Activated naive CD4-positive, alpha-beta T cell treated with anti-CD3 and anti-CD28 coated beads, Interleukin-2, amount 50 U/mL, for 24 hours (primary cell): ENCODE data around the gene MIEF1.
A peak's percentile ranks its signal among the peaks of the same experiment; 100 is the strongest.

Experiments
- H3K27ac Mint-ChIP-seq: one replicate; pipeline ENCODE4 v1.8.0; 2021; ENCODE audit warnings: mild to moderate bottlenecking, mixed read lengths
- H3K27me3 Mint-ChIP-seq: one replicate; pipeline ENCODE4 v1.8.0; 2021; ENCODE audit warnings: mixed read lengths
- H3K36me3 Mint-ChIP-seq: one replicate; pipeline ENCODE4 v1.8.0; 2021; ENCODE audit warnings: mixed read lengths
- H3K4me1 Mint-ChIP-seq: one replicate; pipeline ENCODE4 v1.8.0; 2021; ENCODE audit warnings: mixed read lengths
- H3K4me3 Mint-ChIP-seq: one replicate; pipeline ENCODE4 v1.8.0; 2021; ENCODE audit warnings: mild to moderate bottlenecking, mixed read lengths
- H3K9me3 Mint-ChIP-seq: one replicate; pipeline ENCODE4 v1.8.0; 2021; ENCODE audit warnings: mixed read lengths

Gene MIEF1

DNA sequence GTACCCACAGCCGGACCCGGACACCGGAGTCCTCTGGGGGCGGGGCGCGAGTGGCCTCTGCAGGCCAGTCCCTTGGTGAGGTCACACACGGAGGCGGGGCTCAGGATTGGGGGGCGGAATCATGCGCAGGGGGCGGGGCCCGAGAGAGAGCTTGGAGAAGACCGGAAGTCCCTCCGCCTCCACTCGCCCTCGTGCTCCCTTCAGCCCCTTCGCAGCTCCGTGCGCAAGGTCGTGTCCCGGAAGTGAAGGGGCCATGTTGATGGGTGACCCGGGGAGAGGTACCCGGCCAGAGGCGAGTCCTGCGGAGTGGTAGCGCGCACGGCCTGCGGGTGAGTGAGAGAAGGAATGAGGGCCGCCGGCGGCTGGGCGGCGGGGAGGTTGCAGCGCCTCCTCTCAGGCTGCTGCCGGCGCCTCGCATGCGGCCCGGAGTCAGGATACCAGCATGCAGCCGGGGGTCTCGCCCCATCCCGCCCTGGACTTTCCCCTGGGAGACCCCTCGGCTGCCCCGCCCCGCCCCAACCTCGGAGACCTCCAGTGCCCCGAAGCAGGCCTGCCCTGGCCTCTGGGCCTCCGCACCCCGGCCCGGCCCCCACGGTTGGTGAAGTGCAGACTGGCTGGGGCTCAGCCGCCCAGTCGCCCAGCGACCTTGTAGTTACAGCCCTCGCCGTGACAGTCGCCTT lies at the start of gene MIEF1:
MIEF1 (plus strand) TSS at position 182 of the 680 bp plus-strand sequence. CDS start 9,005 bp downstream, outside the sequence.
- H3K36me3 Mint-ChIP-seq = peaks cover 16% of the 10 kb centered on the region
- peak within 1 kb of the TSS; percentile 99 for H3K27ac Mint-ChIP-seq
- no peaks in the 10 kb centered on the region for H3K27me3 Mint-ChIP-seq
- H3K4me1 Mint-ChIP-seq = peaks cover 44% of the 10 kb centered on the region
- H3K4me3 Mint-ChIP-seq = peak within 1 kb of the TSS; percentile 97
- no peaks in the 10 kb centered on the region for H3K9me3 Mint-ChIP-seq

- Mint-ChIP-seq H3K4me3 (no peak overlapping the region), H3K27me3 (peaks cover 7% of the 10 kb centered on the region), H3K4me1 (peaks cover 14% of the 10 kb centered on the region), H3K36me3 (peaks cover 2% of the 10 kb centered on the region), H3K9me3 (no peaks in the 10 kb centered on the region), H3K27ac (no peak overlapping the region)
Observed at GRCh38 chr22:39452740-39453040, 49.4 kb upstream of the MIEF1 start.

DNA sequence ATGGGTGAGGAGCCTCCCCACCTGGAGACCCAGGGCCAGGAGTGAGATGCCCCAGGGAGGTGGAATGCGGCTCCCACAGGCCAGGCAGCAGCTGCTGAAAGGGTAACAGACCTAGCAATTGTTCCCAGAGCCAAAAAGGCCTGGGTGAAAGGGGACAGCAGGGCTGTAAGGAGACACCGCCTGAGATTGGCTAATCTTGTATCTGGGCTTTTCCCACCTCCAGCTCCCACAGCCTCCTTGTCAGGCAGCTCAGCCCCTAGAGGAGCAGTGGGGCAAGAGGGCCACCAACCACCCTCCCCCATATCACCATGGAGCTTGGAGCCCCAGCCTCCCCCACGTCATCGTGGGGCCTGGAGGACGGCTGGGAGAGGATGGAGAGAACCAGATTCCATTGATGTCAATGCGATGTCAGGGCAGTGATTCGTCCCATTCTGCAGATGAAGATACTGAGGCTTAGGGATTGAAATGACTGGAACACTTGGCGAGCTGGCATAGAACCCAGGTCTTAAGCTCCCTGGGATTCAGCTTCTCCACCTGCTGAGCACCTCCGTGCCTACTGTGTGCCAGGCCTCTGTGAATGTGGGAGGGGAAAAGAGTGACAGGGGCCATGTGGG lies 48.2 kb upstream of the MIEF1 start:
- H3K36me3 Mint-ChIP-seq = peaks cover 2% of the 10 kb centered on the region
- no peak overlapping the region for H3K27ac Mint-ChIP-seq
- H3K9me3 Mint-ChIP-seq = no peaks in the 10 kb centered on the region
- peaks cover 23% of the 10 kb centered on the region for H3K4me1 Mint-ChIP-seq
- no peak overlapping the region for H3K4me3 Mint-ChIP-seq
- H3K27me3 Mint-ChIP-seq = peaks cover 16% of the 10 kb centered on the region

DNA sequence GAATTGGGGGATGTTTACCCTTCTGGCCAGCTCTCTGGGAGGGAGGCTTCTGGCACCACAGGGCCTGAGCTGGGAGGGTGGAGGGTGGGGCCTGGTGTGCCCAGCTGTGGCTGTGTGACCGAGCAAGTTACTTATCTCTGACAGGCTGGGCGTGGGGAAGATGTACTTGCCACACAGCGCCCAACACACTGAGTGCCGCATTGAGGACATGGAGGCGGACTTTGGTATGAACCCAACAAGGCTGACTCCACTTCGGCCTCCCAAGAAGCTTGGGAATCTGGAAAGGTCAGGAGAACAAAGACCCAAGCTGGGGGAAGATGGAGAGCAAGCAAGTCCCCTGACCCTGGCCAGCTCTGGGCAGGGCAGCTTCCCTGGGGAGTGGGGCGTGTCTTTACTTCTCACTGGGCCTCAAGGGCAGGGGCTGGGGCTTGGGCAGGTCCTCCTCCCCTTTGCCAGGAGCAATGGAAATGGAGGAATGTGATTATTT lies 47.7 kb upstream of the MIEF1 start:
- H3K4me3 Mint-ChIP-seq = no peak overlapping the region
- H3K9me3 Mint-ChIP-seq = no peaks in the 10 kb centered on the region
- H3K36me3 Mint-ChIP-seq = peaks cover 2% of the 10 kb centered on the region

GRCh38 chr22:39456522-39457197 lies 45.4 kb upstream of the MIEF1 start, which contains the start of gene MGAT3:
TSS of gene MGAT3 (plus strand) at chr22:39457012. CDS start at chr22:39487348, 30,336 bp downstream.
- peaks cover 2% of the 10 kb centered on the region for H3K36me3 Mint-ChIP-seq
- H3K4me3 Mint-ChIP-seq = peak within 1 kb of the TSS; percentile 75
- peak within 1 kb of the TSS; percentile 30 for H3K27ac Mint-ChIP-seq
- H3K27me3 Mint-ChIP-seq = peaks cover 21% of the 10 kb centered on the region
- H3K9me3 Mint-ChIP-seq = no peaks in the 10 kb centered on the region
- peaks cover 17% of the 10 kb centered on the region for H3K4me1 Mint-ChIP-seq

More for the DNA sequence above, 47.7 kb upstream of the MIEF1 start:
- Mint-ChIP-seq H3K4me1 (peaks cover 19% of the 10 kb centered on the region), H3K27ac (no peak overlapping the region), H3K27me3 (peaks cover 17% of the 10 kb centered on the region)

DNA sequence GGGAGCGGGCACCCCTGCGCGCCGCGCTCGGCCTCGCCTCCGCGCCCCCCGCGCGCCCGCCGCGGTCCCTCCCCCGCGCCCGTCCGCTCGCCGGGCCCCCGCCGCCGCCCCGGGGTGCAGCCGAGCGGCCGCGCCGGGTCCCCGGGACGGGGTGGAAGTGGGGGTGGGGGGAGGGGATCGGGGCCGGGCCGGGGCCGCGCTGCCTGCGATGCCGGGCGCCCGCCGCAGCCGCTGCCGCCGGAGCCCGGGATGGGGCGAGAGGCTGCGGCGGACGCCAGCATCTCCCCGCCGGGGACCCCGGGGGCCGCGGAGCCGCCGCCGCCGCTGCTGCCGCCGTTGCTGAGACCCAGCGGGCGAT lies 44.9 kb upstream of the MIEF1 start:
- peaks cover 17% of the 10 kb centered on the region for H3K4me1 Mint-ChIP-seq
- peaks cover 2% of the 10 kb centered on the region for H3K36me3 Mint-ChIP-seq
- H3K27me3 Mint-ChIP-seq = peaks cover 21% of the 10 kb centered on the region
- H3K9me3 Mint-ChIP-seq = no peaks in the 10 kb centered on the region
- no peak overlapping the region for H3K27ac Mint-ChIP-seq
- no peak overlapping the region for H3K4me3 Mint-ChIP-seq

DNA sequence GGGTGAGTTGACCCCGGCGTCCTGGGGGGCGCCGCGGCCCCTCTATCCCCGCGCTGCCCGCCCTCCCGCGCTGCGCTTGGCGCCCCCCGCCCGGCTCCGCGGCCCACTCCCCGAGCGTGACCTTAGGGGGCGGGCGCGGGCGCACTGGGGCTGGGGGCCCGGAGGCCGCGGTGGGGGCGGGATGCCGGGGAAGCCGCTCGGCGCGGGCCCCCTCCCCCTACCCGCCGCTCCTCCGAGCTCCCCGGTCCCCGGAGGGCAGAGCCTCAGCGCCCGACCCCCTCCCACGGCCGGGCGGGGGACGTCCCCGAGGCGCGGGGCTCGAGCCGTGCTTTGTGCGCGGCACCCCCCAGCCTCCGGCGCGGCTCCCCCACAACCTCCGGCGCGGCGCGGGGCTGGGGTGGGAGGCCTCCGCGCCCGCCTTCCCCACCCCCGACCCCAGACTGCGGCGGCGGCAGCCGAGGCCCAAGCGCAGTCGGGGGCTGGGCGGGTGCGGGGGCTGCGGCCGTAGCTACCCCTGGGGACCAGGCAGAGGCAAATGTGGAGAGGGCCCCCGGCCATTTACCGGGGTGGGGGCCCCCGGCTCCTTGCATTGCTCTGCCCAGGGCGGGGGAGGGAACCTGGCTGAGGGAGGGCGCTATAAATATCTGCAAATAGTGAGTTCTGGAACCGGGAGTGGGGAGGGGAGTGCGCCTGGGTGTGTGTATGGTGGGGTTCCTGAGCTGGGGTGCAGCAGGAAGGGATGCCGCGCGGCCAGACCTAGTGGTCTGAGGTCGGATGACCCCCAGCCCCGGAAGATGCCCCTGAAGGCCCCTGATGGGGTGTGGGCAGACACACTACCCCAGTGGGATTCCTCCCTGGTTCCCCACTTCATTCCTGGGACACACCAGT lies 44.3 kb upstream of the MIEF1 start:
- peaks cover 2% of the 10 kb centered on the region for H3K36me3 Mint-ChIP-seq
- no peaks in the 10 kb centered on the region for H3K9me3 Mint-ChIP-seq
- no peak overlapping the region for H3K27ac Mint-ChIP-seq
- H3K4me3 Mint-ChIP-seq = peak overlapping the region; percentile 80
- H3K27me3 Mint-ChIP-seq = peaks cover 21% of the 10 kb centered on the region
- H3K4me1 Mint-ChIP-seq = peaks cover 17% of the 10 kb centered on the region

DNA sequence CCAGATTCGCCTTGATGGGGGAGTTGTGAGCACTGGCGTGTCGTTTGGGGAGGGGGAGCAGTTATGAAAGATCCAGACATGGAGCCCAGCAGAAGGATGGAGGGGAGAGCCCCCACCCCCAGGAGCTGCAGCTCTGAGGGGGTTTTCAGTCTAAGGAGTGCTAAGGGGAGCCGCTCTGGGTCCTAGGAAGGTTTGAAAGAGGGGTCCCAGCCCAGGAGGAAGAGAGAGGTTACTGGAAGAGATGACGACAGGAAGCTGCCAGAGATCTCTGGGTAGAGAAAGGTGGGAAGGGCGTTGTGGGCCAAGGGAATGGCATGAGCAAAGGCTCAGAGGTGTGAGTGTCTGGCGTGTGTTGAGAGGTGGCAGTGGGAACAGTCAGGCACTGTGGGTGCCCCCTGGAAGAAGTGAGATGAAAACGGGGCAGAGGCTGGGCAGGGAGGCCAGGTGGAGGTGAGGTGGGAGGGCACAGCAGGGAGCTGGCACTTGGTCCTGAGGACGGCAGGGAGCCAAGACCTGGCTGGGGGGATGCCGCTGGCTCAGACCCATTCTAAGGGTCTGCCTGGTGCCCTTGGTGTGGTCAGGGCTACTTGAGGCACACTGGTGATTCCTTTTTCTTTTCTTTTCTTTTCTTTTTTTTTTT lies 43.5 kb upstream of the MIEF1 start:
- Mint-ChIP-seq H3K27ac (peak overlapping the region; percentile 56), H3K27me3 (peaks cover 21% of the 10 kb centered on the region), H3K9me3 (no peaks in the 10 kb centered on the region), H3K4me3 (peak overlapping the region; percentile 80), H3K4me1 (peaks cover 17% of the 10 kb centered on the region), H3K36me3 (peaks cover 2% of the 10 kb centered on the region)

- Mint-ChIP-seq H3K27me3 (peaks cover 21% of the 10 kb centered on the region), H3K27ac (peak overlapping the region; percentile 12), H3K9me3 (no peaks in the 10 kb centered on the region), H3K4me3 (no peak overlapping the region), H3K36me3 (peaks cover 2% of the 10 kb centered on the region), H3K4me1 (peaks cover 17% of the 10 kb centered on the region)
Observed at GRCh38 chr22:39459681-39460080, 42.4 kb upstream of the MIEF1 start.

- Mint-ChIP-seq H3K4me3 (no peak overlapping the region), H3K27ac (no peak overlapping the region), H3K4me1 (peaks cover 9% of the 10 kb centered on the region)
Observed at GRCh38 chr22:39462443-39463221, 39.5 kb upstream of the MIEF1 start.

DNA sequence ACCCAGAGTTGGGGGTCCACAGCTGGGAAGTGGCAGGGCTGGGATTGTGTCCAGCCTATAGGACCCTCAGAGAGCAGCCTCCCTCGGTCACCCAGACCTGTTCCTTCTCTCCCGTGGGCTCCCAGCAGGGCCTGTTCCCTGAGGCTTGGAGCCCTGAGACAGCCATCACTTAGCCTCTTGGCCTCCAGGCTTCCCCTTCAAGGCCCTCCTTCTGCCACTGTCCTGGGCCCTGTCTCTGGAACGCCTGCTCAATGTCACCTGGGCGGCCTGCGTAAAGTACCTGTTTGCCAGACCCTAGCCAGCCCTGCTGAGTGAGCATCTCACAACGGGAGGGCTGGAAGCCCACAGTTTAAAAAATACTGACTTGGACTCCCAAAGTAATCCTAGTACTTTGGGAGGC lies 38.8 kb upstream of the MIEF1 start:
- no peaks in the 10 kb centered on the region for H3K9me3 Mint-ChIP-seq
- no peak overlapping the region for H3K4me3 Mint-ChIP-seq
- H3K27ac Mint-ChIP-seq = no peak overlapping the region
- no peaks in the 10 kb centered on the region for H3K36me3 Mint-ChIP-seq
- H3K4me1 Mint-ChIP-seq = peaks cover 5% of the 10 kb centered on the region
- H3K27me3 Mint-ChIP-seq = peaks cover 10% of the 10 kb centered on the region

More at GRCh38 chr22:39462443-39463221, 39.5 kb upstream of the MIEF1 start:
- Mint-ChIP-seq H3K36me3 (no peaks in the 10 kb centered on the region), H3K9me3 (no peaks in the 10 kb centered on the region), H3K27me3 (peaks cover 13% of the 10 kb centered on the region)

GRCh38 chr22:39463931-39464390 lies 38.1 kb upstream of the MIEF1 start:
- no peaks in the 10 kb centered on the region for H3K4me1 Mint-ChIP-seq
- H3K27ac Mint-ChIP-seq = no peak overlapping the region
- H3K9me3 Mint-ChIP-seq = no peaks in the 10 kb centered on the region

DNA sequence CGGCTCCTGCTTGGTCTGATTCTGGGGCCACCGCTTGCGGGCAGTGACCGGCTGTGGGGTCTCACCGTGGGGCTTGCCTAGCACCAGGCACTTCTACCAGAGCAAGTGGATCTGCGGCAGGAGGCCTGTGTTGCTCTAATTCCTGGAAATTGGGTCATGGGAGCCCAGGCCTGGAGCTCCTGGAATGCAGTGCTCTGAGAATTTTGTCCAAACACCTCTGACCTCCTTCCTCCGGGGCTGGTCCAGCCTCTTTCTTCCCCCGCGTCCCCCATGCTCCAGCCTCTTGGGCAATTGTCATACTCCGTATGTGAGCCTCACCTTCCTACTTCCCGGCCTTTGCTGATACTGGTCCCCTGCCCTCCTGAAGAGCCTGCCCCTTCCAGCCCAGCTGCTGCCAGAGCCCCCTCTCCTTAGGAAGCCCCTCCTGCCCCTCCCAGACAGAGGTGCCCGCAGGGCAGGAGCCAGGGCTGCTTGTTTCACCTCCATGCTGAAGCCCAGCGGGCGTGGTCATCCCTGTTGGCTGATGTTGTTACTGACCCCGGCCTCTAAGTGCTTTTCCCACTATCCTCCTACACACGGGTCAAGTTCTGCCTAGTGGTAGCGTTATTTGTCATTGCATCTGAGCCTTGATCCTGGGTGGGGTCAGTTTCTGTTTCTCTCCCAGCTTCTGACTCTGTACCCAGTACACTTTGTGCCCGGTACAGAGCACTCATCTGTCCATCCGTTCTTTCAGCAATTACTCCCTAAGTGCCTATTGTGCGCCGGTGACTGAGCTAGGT lies 35.7 kb upstream of the MIEF1 start:
- Mint-ChIP-seq H3K9me3 (no peaks in the 10 kb centered on the region), H3K4me1 (peaks cover 2% of the 10 kb centered on the region), H3K27me3 (no peaks in the 10 kb centered on the region), H3K27ac (no peak overlapping the region), H3K4me3 (no peak overlapping the region), H3K36me3 (no peaks in the 10 kb centered on the region)

More at GRCh38 chr22:39463931-39464390, 38.1 kb upstream of the MIEF1 start:
- Mint-ChIP-seq H3K27me3 (peaks cover 4% of the 10 kb centered on the region), H3K36me3 (no peaks in the 10 kb centered on the region), H3K4me3 (no peak overlapping the region)
